KOPT-K1 (cell line): ENCODE data around the gene BTNL8.

Experiments
- H3K27ac ChIP-seq: fragments of 200-600 bp; sonication (generic); 2 replicates; pipeline ENCODE4 v1.5.1; 2016; ENCODE audit warnings: antibody characterized with exemption, mild to moderate bottlenecking, low read depth, low read length; ENCODE audit not compliant: poor library complexity, severe bottlenecking
- H3K36me3 ChIP-seq: fragments of 200-600 bp; sonication (generic); 2 replicates; pipeline ENCODE4 v1.5.1; 2017; ENCODE audit warnings: antibody characterized with exemption, mild to moderate bottlenecking, low read length, moderate library complexity; ENCODE audit not compliant: insufficient read depth
- H3K9me3 ChIP-seq: fragments of 200-600 bp; sonication (generic); 2 replicates; pipeline ENCODE4 v1.5.1; 2017; ENCODE audit warnings: antibody characterized with exemption, low read length, mild to moderate bottlenecking; ENCODE audit not compliant: insufficient read depth, poor library complexity, severe bottlenecking

BTNL8 gene

DNA sequence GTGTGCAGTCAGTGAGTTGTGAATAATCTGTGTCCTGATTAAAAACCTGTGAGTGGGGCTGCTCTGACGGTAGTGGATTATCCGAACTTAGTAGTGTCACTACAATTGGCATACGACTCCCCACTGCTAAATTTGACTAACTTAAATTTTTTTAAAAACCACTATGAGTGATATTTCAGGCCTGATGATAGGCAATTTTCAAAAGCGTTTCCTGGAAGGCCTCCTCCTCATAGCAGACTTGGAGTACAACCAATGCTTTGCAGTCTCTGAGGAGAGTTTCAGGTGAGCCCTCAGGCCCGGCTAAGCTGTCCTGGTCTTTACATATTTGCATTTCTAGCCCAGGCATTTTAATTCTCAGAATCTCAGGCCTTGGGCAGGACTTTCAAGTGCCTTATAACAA lies 10.8 kb downstream of the BTNL8 start:
- no peaks in the 10 kb centered on the region for H3K36me3 ChIP-seq
- no peak overlapping the region for H3K27ac ChIP-seq
- peaks cover 14% of the 10 kb centered on the region for H3K9me3 ChIP-seq

- H3K27ac ChIP-seq: no peak overlapping the region
- H3K9me3 ChIP-seq: peaks cover 14% of the 10 kb centered on the region
- H3K36me3 ChIP-seq: no peaks in the 10 kb centered on the region
These were observed 11.2 kb downstream of the BTNL8 start for GRCh38 chr5:180910182-180910581.

DNA sequence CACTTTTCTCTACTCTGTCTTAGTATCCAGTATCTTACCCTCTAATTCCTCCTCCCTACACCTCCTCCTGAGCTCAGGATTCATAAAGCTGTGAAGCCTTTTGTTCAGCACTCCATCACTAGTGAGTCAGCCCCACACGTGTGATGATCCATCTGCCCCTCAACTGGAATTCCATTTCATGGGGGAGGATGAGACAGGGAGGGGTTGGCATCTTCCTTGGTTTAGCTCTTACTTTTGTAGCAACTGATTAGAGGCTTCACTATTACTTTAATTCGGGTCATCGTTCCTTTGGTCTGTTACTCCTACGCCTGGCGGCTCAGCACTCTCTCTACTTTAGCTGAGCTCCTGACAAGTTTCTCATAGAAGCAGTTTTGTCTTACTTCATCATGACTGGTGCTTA lies 11.8 kb downstream of the BTNL8 start:
- Histone ChIP-seq H3K9me3 (peaks cover 14% of the 10 kb centered on the region), H3K27ac (no peak overlapping the region), H3K36me3 (no peaks in the 10 kb centered on the region)

GRCh38 chr5:180914646-180915045 lies 15.7 kb downstream of the BTNL8 start:
- H3K9me3 ChIP-seq: peaks cover 11% of the 10 kb centered on the region
- no peak overlapping the region for H3K27ac ChIP-seq

GRCh38 chr5:180915924-180916323 lies 17.0 kb downstream of the BTNL8 start:
- Histone ChIP-seq H3K9me3 (peaks cover 11% of the 10 kb centered on the region), H3K36me3 (no peaks in the 10 kb centered on the region), H3K27ac (no peak overlapping the region)

More at GRCh38 chr5:180914646-180915045, 15.7 kb downstream of the BTNL8 start:
- H3K36me3 ChIP-seq: no peaks in the 10 kb centered on the region

- Histone ChIP-seq H3K9me3 (peaks cover 13% of the 10 kb centered on the region), H3K36me3 (no peaks in the 10 kb centered on the region), H3K27ac (no peak overlapping the region)
These were observed 19.4 kb downstream of the BTNL8 start for GRCh38 chr5:180918380-180918779.

DNA sequence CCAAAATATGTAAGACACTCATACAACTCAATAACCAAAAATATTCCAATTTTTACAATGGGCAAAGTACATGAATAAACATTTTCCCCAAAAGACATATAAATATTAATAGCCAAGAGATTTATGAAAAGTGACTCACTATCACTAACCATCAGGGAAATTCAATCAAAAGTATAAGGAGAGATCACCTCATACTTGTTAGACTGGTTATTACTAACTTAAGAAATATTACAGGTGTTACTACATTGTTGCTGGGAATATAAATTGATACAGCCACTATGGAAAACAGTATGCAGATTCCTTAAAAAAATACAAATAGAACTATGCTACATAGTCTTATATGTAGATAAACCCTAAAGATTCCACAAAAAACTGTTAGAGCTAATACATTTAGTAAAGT lies 21.8 kb downstream of the BTNL8 start:
- Histone ChIP-seq H3K9me3 (peaks cover 27% of the 10 kb centered on the region), H3K36me3 (no peaks in the 10 kb centered on the region), H3K27ac (no peak overlapping the region)

DNA sequence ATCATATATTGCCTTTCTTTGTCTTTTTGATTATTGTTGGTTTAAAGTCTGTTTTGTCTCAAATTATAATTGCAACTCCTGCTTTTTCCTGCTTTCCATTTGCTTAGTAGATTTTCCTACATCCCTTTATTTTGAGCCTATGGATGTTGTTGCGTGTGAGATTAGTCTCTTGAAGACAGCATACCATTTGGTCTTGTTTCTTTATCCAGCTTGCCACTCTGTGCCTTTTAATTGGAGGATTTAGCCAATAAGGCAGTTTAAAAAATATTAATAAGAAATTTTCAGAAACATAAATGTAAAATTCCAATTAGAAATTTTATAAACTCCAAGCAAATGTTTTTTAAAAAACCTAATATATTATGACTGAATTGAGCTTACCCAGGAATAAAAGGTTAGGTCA lies 24.0 kb downstream of the BTNL8 start:
- H3K36me3 ChIP-seq: no peaks in the 10 kb centered on the region
- peaks cover 36% of the 10 kb centered on the region for H3K9me3 ChIP-seq
- H3K27ac ChIP-seq: no peak overlapping the region

- peaks cover 23% of the 10 kb centered on the region for H3K9me3 ChIP-seq
- no peak overlapping the region for H3K27ac ChIP-seq
- no peaks in the 10 kb centered on the region for H3K36me3 ChIP-seq
These were observed 33.7 kb downstream of the BTNL8 start for GRCh38 chr5:180932660-180933059.

- H3K36me3 ChIP-seq: no peaks in the 10 kb centered on the region
- H3K9me3 ChIP-seq: peaks cover 33% of the 10 kb centered on the region
- H3K27ac ChIP-seq: no peak overlapping the region
These were observed 36.2 kb downstream of the BTNL8 start for GRCh38 chr5:180935203-180935602.

- Histone ChIP-seq H3K27ac (no peak overlapping the region), H3K9me3 (peaks cover 31% of the 10 kb centered on the region), H3K36me3 (no peaks in the 10 kb centered on the region)
These were observed 39.3 kb downstream of the BTNL8 start for GRCh38 chr5:180938294-180938693.

DNA sequence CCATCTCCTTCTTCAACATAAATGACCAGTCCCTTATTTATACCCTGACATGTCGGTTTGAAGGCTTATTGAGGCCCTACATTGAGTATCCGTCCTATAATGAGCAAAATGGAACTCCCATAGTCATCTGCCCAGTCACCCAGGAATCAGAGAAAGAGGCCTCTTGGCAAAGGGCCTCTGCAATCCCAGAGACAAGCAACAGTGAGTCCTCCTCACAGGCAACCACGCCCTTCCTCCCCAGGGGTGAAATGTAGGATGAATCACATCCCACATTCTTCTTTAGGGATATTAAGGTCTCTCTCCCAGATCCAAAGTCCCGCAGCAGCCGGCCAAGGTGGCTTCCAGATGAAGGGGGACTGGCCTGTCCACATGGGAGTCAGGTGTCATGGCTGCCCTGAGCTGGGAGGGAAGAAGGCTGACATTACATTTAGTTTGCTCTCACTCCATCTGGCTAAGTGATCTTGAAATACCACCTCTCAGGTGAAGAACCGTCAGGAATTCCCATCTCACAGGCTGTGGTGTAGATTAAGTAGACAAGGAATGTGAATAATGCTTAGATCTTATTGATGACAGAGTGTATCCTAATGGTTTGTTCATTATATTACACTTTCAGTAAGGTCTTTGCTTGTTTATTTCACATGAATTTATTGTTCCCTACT lies 51.5 kb downstream of the BTNL8 start:
- no peak overlapping the region for H3K27ac ChIP-seq
- H3K36me3 ChIP-seq: no peaks in the 10 kb centered on the region
- H3K9me3 ChIP-seq: no peaks in the 10 kb centered on the region

DNA sequence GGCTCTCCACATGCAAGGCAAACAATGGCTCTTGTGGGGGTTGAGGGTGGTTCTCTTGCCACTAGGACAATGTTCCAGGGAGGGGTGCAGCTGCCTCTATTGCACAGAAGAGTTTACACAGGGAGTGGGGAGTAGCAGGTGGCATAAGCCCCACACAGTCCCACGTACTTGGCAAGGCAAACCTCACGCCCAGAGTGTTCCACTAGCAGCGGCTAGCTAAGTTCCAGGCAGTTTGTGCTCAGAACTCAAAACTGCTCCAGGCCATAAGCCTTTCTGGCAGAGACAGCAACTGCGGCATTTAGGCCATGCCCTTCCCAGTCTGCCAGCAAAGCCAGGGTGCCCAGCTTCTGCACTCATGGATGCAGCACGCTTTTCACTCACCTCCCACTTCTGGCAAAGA lies 60.7 kb downstream of the BTNL8 start:
- H3K9me3 ChIP-seq: peaks cover 3% of the 10 kb centered on the region
- peak overlapping the region; percentile 62 for H3K27ac ChIP-seq
- H3K36me3 ChIP-seq: no peaks in the 10 kb centered on the region

- Histone ChIP-seq H3K27ac (peak overlapping the region; percentile 62), H3K9me3 (peaks cover 3% of the 10 kb centered on the region)
These were observed 61.2 kb downstream of the BTNL8 start for GRCh38 chr5:180960209-180960608.

DNA sequence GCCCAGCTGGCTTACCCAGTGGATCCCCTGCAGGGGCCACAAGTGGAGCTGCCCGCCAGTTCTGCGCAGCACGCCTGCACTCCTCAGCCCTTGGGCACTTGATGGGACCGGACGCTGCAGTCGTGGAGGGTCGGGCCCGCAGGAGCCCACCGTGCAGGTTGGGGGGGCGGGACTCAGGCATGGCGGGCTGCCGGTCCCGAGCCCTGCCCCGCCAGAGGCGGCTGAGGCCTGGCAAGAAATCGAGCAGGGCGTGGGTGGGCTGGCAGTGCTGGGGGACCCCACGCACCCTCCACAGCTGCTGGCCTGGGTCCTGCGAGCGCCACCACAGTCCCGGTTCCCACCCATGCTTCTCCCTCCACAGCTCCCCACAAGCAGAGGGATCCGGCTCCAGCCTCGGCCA lies 70.4 kb downstream of the BTNL8 start:
- no peak overlapping the region for H3K27ac ChIP-seq

More at GRCh38 chr5:180960209-180960608, 61.2 kb downstream of the BTNL8 start:
- no peaks in the 10 kb centered on the region for H3K36me3 ChIP-seq

DNA sequence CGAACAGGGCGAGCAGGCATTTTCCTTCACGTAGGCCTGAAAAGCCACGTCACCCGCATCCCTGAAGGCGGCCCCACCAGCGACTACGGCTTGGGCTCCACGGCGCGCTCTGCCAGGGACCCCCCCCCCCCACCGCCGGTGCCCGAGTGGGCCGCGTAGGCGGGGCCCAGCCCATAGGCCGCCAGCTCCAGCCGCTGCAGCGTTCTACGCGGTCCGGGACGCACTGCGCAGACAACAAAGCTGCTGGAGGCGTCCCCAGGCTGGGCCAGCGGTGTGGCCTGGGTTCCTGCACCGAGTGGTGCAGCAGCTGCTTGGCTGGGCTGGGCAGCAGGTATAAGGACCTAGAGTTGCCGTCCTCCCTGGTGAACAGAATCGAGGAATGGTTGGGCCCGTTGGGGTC lies 71.4 kb downstream of the BTNL8 start:
- Histone ChIP-seq H3K9me3 (no peaks in the 10 kb centered on the region), H3K36me3 (no peaks in the 10 kb centered on the region), H3K27ac (no peak overlapping the region)

More for the DNA sequence above, 70.4 kb downstream of the BTNL8 start:
- no peaks in the 10 kb centered on the region for H3K9me3 ChIP-seq
- H3K36me3 ChIP-seq: no peaks in the 10 kb centered on the region
